Epithelial cell of prostate (primary cell): Measurements from ENCODE around the gene SPACA9.

Experiments used
- DNase-seq: peaks from one replicate; pipeline ENCODE4 v3.0.0-alpha.2; 2011; ENCODE audit warnings: low read depth, low spot score
- H3K27ac ChIP-seq: fragments of 450-650 bp; 2 replicates; pipeline ENCODE4 v1.5.1; 2017; ENCODE audit warnings: mild to moderate bottlenecking

The SPACA9 gene

DNA sequence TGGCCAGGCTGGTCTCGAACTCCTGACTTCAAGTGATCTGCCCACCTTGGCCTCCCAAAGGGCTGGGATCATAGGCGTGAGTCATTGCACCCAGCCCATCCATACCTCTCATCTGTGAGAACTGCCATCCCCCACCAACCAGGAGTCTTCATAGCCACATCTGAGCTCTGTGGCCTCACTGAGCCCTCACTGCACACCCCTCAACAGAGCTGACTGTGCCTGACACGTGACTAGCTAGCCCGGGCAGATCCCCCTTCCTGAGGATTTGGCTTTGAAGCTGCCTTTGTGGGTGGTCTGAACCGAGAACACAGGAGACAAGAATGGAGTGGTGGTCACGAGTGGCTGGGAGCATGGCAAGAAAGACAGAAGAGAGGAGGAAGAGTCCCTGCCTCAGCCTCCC is 16.2 kb upstream of the SPACA9 start:
- H3K27ac ChIP-seq, result no peak overlapping the region
- no peak for DNase-seq

DNA sequence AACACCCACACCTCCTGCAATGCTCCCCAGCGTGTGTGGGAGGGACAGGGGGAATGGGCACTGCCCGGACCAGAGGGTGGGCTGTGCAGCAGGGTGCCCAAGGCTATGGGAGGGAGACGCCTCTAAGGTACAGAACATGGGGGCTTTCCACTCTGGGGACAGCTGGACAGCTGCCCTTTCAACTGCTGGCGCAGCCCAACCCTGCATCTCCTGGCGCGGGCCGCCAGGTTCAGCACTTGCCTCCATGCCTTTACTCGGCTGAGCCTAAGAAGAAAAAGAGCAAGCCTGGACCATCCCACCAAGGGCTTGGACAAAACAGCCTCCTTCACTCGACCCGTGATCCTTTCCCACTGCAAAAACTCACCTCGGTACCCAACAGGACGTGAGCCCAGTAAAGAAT is 15.6 kb upstream of the SPACA9 start:
- no peak for DNase-seq

DNA sequence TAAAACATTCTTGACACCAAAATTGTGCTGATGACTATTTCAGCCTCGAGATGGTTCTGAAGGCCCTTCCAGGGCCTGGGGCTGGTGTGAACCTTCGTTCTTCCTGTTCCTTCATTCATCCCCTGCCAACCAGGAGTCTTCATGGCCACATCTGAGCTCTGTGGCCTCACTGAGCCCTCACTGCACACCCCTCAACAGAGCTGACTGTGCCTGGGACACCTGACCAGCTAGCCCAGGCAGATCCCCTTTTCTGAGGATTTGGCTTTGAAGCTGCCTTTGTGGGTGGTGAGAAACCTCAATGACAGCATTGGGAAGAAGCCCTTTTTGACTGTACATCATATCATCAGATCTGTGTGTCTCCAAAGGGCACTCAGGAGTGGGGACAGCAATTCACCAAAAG is 14.4 kb upstream of the SPACA9 start:
- no peak overlapping the region for H3K27ac ChIP-seq
- DNase-seq, result no peak

More for the DNA sequence above, 15.6 kb upstream of the SPACA9 start:
- no peak overlapping the region for H3K27ac ChIP-seq

DNA sequence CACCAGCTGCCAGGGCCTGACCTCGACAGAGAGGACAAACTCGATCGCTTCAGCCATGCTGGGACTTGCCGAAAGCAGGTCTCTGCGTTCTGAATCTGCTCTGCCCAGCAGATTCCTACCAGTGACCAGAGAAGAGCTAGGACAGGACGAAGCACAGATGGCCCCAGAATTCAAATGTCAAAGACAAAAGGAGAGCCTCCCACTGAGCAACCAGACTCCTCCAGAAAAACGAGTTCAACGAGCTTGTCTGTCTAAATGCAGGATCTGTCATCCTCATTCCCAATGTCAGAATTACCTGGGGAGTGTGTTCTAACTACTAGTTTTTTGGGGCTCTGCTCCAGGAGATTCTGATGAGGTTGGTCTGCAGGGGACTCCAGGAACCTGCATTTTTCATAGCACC is 14.0 kb upstream of the SPACA9 start:
- DNase-seq, result no peak
- no peak overlapping the region for H3K27ac ChIP-seq

DNA sequence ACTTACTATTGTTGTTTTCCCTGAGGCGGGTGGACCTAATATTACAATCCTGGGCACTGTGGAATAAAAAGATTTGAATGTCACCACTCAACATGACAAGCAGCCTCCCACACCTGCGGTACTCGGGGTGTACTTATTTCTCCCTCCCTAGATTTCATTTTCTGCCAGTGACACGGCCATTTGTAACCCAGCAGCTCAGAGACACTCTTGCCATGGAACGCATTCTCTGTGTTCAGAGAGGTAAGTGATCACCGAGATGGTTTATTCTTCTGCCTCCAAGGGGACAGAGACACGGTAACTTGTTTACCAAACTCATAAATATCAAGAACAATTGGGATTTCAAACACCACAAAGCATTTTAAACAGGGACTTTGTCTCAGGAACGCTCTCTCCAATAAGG is 11.8 kb upstream of the SPACA9 start:
- no peak for DNase-seq
- no peak overlapping the region for H3K27ac ChIP-seq

DNA sequence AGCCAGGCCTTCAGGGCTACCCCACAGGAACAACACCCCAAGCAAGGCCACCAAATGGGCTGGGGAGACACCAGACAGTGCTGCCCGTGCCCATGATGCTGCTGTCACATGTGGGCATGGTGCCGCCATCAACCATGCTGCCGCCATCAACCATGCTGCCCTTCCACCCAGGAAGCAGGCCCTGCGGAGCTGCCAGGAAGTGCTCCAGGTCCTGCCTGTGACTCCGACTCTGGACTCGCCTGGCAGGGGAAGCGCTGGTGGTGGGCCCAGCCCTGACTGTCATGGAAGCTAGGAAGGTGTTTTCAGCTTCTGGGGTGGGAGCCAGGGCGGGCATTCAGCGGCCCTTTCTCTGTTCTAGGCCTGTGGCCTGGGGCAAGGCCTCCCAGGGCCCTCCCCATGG is 9.4 kb upstream of the SPACA9 start:
- no peak for DNase-seq

DNA sequence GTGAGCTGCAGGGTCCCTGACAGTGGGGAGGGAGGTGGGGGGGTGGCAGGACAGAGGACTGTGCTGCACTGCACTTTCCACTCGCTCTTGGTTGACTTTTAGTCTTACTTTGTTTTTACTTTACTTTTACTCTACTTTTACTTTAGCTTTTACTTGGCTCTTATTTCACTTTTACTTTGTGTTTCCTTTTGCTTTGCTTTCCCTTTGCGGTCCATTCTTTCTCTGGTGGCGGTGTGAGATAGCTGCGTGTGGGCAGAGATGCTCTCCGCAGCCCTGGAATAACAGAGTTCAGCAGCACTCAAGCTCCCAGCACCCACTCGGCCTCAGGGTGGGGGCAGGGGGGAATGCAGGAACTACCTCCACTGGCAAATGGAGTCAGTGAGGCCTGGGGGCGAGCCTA is 5.3 kb upstream of the SPACA9 start:
- H3K27ac ChIP-seq, result no peak overlapping the region
- no peak for DNase-seq

More for the DNA sequence above, 9.4 kb upstream of the SPACA9 start:
- H3K27ac ChIP-seq, result no peak overlapping the region

DNA sequence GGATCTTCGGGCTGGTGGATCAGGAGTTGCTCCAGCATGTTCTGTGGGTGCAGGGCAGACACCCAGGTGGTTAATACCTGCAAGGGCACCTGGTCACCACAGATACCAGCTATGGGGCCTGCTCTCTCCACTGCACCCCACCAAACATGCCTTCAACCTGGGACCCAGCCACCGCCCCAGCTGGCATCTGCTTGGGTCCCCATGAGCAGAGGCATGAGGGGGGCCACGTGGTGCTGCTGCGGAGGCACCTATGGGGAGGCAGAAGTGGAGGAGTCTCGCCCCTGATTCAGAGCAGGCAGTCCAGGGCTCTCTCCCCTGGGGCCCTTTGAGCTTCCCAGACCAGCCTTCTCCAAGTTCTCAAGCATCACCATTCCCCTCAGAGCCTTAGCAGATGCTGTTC is 3.5 kb upstream of the SPACA9 start:
- no peak for DNase-seq
- no peak overlapping the region for H3K27ac ChIP-seq

DNA sequence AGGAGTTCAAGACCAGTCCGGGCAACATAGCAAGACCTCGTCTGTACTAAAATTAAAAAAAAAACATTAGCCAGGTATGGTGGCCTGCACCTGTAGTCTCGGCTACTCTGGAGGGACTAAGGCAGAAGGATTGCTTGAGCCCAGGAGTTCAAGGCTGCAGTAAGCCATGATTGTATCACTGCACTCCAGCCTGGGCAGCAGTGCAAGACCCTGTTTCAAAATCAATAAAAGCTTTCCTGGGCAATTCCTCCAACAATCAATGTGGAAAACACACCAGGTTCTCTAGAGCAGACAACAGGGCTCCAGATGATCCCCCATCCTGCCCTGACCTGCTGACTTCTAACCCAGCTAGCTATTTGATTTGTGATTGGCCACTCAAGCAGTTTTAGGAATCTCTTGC is 1.8 kb upstream of the SPACA9 start:
- no peak overlapping the region for H3K27ac ChIP-seq

DNA sequence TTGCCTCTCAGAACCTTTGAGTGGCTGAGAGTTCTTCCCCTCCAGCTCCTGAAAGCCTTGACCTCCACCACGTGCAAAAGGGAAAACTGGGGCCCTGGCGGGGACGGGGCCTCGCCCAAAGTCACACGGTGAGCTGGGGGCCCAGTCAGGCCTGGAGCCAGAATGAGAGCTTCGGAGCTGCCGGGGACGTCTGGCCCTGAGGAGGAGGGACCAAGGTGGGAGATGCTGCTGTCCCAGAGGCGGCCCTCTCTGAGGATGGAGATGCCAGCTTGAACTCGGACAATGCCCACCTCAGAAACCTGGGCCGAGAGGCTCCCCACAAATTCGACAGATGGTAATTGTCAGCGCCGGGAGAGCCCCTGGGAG is 1.3 kb upstream of the SPACA9 start:
- H3K27ac ChIP-seq, result no peak overlapping the region

More for the DNA sequence above, 1.8 kb upstream of the SPACA9 start:
- no peak for DNase-seq

DNA sequence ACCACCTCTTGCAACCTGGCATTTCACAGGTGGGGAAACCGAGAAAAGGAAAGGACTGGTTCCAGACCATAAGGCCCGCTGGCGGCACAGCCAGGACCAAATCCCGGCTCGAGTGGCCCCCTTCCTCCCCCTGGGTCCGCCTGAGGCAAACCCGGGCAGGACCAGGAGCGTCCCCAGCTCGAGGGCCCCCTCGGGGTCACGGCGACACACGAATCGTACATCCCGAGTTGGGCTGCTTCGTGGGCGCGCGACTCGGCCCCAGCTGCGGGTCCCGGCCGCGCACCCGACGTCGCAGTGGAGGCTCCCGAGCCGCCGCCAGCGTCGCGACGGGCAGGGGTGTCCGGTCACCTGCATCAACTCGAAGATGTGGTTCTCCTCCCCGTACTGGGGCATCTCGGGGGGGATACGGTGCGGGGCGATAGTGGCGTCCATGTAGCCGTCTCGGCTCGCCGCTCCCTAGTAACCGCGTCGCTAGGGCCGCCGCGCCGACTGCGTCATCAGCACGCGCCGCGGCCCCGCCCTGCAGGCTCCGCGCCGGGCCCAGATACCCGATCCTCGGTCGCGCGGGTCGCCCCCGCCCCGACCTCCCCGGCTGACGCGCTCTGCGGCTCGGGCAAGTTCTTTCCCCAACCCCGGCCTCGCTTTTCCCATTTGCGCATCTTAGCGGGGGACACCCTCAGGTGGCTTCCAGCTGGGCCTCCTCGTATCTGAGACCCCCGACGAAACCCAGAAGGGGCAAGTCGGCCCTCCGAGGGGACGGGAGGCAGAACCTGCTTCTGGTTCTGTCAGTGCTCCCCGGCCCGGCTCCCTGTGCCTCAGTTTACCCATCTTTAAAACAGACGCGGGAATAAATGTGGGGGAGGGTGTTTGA is 639 bp upstream of the SPACA9 start, which contains the start of gene AK8:
AK8 (minus strand) TSS at position 461 of the 871 bp plus-strand sequence; CDS start at position 432, 29 bp downstream.
- no peak for DNase-seq
- peak within 1 kb of the TSS; percentile 44 for H3K27ac ChIP-seq

More for the DNA sequence above, 1.3 kb upstream of the SPACA9 start:
- no peak for DNase-seq

DNA sequence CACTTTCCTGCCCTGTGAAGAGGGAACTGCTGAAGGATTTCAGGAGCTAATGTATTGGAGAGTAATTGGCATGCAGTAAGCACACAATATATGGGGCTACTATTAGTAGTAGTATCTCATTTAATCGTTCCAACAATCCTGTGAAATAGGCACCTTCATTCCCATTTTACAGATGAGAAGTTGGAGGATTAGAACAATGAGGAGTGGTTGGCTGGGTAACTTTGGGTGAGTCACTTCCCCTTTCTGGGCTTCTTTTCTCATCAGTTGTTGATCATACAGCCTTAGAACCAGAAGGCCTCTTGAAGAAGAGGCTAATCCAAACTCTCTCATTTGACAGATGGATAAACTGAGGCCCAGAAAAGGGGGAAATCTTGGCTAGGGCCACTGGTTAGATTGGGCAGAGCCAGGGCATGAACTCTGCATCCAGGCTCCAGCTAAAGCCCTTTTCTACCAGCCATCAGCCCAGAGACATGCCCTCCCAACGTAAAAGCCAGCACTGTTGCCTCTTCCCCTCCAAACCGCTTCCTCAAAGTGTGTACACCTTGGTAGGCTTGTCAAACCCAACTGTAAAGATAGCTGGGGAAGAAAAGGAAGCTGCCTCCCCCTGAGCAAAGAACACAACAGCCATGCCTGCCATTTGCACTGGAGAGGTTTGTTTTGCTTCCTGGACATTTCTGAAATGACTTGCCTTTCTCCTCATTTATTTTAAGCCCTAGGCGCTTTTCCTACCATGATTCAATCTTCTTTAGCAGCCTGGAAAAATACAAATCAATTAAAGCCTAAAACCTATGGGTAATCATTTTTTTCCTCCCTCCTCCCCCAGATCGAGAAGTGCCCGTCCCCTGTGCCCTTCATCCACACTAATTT is 992 bp downstream of the SPACA9 start:
- no peak for DNase-seq

DNA sequence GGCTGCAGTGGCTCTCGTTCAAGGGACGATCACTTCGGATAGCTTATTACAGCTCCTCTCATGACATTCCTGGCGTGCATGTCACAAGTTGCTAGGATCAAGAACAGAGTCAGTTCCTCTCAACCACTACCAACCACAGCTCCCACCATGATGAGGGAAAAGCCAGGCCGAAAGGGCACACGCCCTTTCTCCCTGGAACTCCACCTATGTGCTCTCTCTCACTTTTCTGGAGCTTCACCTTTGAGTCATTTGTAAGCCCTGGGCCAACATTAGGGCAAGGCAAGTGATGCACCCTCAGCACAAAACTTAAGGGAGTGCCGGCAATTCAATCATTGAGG is 1.6 kb downstream of the SPACA9 start:
- no peak for DNase-seq
- peak overlapping the region; percentile 13 for H3K27ac ChIP-seq

More for the DNA sequence above, 992 bp downstream of the SPACA9 start:
- peak overlapping the region; percentile 13 for H3K27ac ChIP-seq

DNA sequence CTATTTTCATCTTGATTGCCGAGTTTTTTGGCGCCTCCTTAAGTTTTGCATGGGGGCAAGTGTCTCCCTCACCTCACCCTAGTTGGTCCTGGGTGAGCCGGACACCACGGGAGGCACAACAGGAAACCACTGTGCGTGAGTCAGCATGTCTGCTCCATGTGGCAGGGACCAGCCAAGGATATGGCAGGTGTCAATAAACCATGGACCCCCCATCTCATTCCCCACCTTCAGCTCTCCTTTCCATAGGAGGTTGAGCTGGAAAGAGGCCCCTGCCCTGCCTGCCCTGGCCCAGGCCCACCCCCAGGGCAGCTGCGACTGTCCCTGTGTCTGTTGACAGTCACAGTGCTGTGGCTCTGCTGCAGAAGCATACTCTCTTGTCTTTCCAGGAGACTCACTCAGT is 3.1 kb downstream of the SPACA9 start:
- no peak overlapping the region for H3K27ac ChIP-seq
- DNase-seq, result no peak

DNA sequence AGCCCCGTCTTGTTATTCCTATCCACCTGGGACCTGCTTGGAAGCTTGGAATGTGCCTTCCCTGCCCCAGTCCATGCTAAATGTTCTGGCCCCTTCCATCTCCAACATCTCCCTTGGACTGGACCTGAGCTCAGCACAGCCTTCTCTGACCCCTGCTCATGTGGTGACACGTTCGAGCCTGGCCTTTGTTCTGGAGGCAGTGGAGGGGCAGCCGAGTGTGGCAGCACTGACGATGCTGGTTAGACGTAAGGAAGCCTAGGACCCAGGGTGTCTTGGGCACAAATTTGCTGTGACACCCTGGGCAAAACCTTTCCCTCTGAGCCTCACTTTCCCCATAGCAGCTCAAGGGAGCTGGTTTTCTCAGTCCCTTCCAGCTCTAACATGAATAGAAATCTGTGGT is 3.9 kb downstream of the SPACA9 start:
- no peak for DNase-seq
- no peak overlapping the region for H3K27ac ChIP-seq

DNA sequence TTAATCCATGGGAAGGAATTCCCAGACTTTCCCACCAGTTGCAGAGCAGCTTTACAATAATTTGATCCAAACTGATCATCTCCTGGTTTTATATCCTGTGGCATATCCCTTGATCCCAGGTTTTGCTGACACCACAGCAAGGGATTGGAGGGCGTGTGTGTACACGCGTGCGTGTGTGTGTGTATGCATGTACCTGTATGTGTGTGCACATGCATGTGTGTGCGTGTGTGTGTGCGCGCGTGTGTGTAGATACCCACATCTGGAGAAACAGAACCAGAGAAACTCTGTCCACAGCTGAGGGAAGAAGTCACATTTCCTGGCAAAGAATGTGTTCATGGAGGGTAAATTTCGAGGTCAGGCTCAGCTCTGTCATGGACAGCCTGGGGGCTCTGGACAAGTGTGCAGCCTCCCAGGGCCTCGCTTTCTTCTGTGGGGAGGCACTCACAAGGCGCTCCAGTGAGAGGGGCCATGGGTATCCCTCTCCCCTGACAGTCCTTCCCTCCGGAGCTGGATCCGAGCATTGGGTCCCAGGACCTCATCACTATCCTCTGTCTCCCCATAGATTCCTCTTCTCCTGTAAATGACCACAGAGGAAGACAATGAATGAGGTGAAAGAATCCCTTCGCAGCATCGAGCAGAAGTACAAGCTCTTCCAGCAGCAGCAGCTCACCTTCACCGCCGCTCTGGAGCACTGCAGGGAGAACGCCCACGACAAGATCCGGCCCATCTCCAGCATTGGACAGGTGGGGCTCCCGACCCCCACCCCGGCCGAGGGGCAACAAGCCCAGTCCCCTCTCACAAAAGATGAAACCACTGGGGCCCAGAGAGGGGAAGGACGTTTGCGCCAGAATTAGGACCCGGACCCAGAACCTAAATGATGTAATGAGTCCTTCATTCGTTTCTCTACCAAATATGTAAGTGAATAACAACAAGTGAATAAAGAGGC is 4.9 kb downstream of the SPACA9 start:
- DNase-seq, result no peak
- no peak overlapping the region for H3K27ac ChIP-seq

DNA sequence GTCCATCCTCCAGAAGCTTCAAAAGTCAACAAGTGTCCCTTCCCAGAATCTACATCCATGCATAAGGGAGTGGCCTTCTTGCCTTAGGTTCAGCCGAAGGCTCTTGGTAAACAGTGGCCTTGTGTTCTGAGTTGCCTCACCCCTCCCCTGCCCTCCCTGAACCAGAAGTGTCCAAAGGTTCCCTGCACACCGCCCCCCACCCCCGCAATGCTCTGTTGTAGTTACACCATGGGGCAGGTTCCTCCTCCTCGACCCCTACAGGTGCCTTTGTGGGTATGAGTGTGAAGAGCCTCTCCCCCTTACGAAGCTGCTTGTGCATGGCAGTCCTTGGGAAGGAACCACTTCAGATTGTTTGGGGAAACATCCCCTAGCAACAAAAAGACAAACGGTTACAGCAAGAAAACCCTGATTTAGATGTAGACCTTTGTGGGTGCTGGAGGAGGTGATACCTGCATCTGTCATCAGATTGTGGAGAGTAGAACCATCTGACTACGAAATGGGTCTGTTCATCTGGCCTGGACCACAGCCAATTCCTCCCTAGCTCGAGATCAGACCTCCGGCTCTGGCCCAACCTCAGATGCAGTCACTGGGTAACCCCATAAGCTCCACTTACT is 7.1 kb downstream of the SPACA9 start:
- no peak overlapping the region for H3K27ac ChIP-seq
- DNase-seq, result no peak

DNA sequence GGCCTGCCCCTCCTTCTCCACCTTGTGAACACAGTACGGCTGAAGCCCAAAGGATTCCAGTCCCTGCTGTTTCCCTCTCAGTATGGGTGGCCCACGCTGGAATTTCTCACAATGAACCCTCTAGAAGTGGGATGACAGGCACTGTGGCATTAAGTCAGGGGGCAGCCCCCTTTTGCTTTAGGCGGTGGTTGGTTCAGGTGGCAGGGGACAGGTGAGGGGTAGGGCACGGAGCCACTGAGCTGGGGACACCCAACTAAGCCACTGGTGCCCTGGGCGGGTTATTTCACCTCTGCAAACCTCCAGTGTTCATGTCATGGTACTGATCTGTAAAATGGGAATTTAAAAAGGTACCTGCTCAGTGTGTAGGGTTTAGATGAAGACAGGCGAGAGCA is 7.6 kb downstream of the SPACA9 start:
- DNase-seq, result no peak
- H3K27ac ChIP-seq, result no peak overlapping the region

DNA sequence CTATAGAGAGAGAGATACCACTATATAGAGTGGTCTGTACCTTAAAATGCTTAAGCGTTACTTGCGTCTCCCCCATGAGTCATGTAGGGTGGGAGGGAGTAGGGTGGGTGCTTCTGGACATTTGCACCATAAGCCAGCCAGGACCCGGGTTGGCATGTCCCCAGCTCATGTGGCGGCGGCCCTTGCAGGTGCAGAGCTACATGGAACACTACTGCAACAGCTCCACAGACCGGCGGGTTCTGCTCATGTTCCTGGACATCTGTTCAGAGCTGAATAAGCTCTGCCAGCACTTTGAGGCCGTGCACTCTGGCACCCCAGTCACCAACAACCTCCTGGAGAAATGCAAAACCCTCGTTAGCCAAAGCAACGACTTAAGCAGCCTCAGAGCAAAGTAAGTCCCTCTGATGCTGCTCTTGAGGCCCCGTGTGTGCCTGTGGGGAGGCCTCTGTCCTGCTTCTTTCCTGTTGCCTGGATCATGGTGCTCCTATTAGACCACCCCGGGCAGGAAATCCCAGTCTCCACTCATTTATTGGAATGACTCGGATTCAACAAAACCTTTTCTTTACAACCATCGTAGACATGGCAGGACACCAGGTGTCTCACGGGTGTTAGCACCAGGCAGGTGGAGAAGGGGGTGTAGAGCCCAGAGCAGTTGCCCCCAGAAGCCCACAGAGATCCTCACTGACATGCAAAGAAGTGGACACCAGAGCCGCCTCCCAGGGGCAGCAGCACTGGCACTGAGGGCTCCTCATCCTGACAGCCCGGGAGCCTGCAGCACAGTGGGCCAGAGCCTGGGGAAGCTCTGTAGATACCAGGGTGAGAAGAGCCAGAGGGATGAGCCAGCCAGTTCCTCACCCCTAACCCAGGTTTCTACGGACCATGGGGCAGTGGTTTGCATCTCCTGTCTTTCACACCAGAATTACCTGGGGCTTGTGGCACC is 8.8 kb downstream of the SPACA9 start:
- no peak overlapping the region for H3K27ac ChIP-seq
- no peak for DNase-seq
